Gastrocnemius medialis (tissue), 4 donors: ENCODE data around the gene PSMD12. TPM values are rescaled to one million over a fixed set of nuclear protein-coding genes. Genes with fewer than 3 reads are reported as not detected.
"Not testable (repeated sequence)": the region's sequence is repeated elsewhere in the genome, so short reads cannot be mapped to it uniquely, and the experiment has no call there.

ENCODE experiments used
- ATAC-seq, 2 donors: fragments of 150-250 bp; one replicate each; pipeline ENCODE4 v1.9.1; 2016
- DNase-seq, 2 donors: peaks; one replicate each; pipeline ENCODE4 v3.0.0-alpha.2; 2019
- H3K27ac ChIP-seq, 4 donors: fragments of 200-600 bp; sonication (generic); 1 replicate in 1 of 4; 2 replicates in 3 of 4; pipeline ENCODE4 v1.5.1; 2016 to 2018; ENCODE audit warnings: mild to moderate bottlenecking in 2 of 4, moderate library complexity in 1 of 4
- H3K27me3 ChIP-seq, 3 donors: fragments of 200-600 bp; sonication (generic) in 2 of 3; 1 replicate in 1 of 3; 2 replicates in 2 of 3; pipeline versions ENCODE4 v1.5.1 to v1.6.0; 2016 to 2019; ENCODE audit warnings: mild to moderate bottlenecking in 1 of 3, moderate library complexity in 1 of 3
- H3K36me3 ChIP-seq, 2 donors: fragments of 200-600 bp; sonication (generic) in 1 of 2; one replicate each; pipeline ENCODE4 v1.5.1; 2017 to 2018
- H3K4me1 ChIP-seq, 2 donors: fragments of 200-600 bp; sonication (generic) in 1 of 2; one replicate each; pipeline ENCODE4 v1.5.1; 2016 to 2017; ENCODE audit warnings: mild to moderate bottlenecking in 2 of 2
- H3K4me3 ChIP-seq, 4 donors: fragments of 200-600 bp; sonication (generic) in 3 of 4; 1 replicate in 1 of 4; 2 replicates in 3 of 4; pipeline ENCODE4 v1.5.1; 2016 to 2019; ENCODE audit warnings: mild to moderate bottlenecking in 2 of 4
- H3K9me3 ChIP-seq, 3 donors: fragments of 200-600 bp; sonication (generic) in 2 of 3; 1 replicate in 1 of 3; 2 replicates in 2 of 3; pipeline ENCODE4 v1.5.1; 2016 to 2019
- CTCF ChIP-seq, 5 experiments: fragments of 450-650 bp in 3 of 5; fragments of 200-600 bp in 2 of 5; sonication (generic) in 2 of 5; IDR thresholded peaks in 4 of 5; conservative IDR thresholded peaks in 1 of 5; 1 replicate in 4 of 5; 2 replicates in 1 of 5; pipeline ENCODE4 v1.5.1; 2016 to 2019; ENCODE audit warnings: antibody characterized with exemption in 5 of 5, mild to moderate bottlenecking in 3 of 5, moderate library complexity in 3 of 5
- POLR2A ChIP-seq, 2 donors: fragments of 450-650 bp; IDR thresholded peaks; one replicate each; pipeline ENCODE4 v1.6.1; 2017; ENCODE audit warnings: antibody characterized with exemption in 2 of 2, mild to moderate bottlenecking in 2 of 2, moderate library complexity in 2 of 2
- in situ Hi-C, 4 donors: fragments of 200-750 bp; cut with MboI; loops; one replicate each; pipeline versions ENCODE4 v1.15.0 to v1.8.0; 2017; ENCODE audit warnings: low sequenced_read_pairs in 4 of 4
- intact Hi-C: fragments of 100-400 bp; cut with DNase I; formaldehyde crosslinking; loops from one replicate; pipeline ENCODE4 v1.15.1; 2023; ENCODE audit warnings: low total_unique reads
- total RNA-seq, 4 donors: library from RNA; depleted of rRNA; stranded (reverse); fragments of >200 nt; gene quantifications; one replicate each; pipeline versions ENCODE4 v1.1.0 to v1.2.3, GENCODE V29; 2016

PSMD12 gene
- total RNA-seq, 4 donors from 2014 or later, result 52.0 to 89.6 (median 69.9) TPM

- no peaks in the 10 kb centered on the region for H3K9me3 ChIP-seq
- no peak for ATAC-seq
- H3K4me3 ChIP-seq, result no peak overlapping the region
- H3K36me3 ChIP-seq, result peaks cover 0 to 94% of the 10 kb centered on the region in 2 donors
- in situ Hi-C loops, result no loop called here
- intact Hi-C loops, result no loop called here
- no peaks in the 10 kb centered on the region for H3K4me1 ChIP-seq
- no peak overlapping the region for H3K27ac ChIP-seq
- H3K27me3 ChIP-seq, result no peaks in the 10 kb centered on the region
- no peak for DNase-seq
- no peak for TF ChIP-seq POLR2A (IDR thresholded peaks at IDR 0.05)
- TF ChIP-seq CTCF (IDR thresholded peaks at IDR 0.05 in 4 of 5, conservative IDR thresholded peaks at IDR 0.05 in 1 of 5), result no peak
Observed at GRCh38 chr17:67349420-67349819, 17.0 kb downstream of the PSMD12 start.

GRCh38 chr17:67347826-67348225 is 18.6 kb downstream of the PSMD12 start:
- H3K27ac ChIP-seq, result no peak overlapping the region
- H3K9me3 ChIP-seq, result no peaks in the 10 kb centered on the region
- no peaks in the 10 kb centered on the region for H3K4me1 ChIP-seq
- TF ChIP-seq POLR2A (IDR thresholded peaks at IDR 0.05) (no peak), CTCF (IDR thresholded peaks at IDR 0.05 in 4 of 5, conservative IDR thresholded peaks at IDR 0.05 in 1 of 5) (no peak)
- DNase-seq (no peak), ATAC-seq (no peak)
- peaks cover 0 to 94% of the 10 kb centered on the region in 2 donors for H3K36me3 ChIP-seq
- intact Hi-C loops, result no loop called here
- in situ Hi-C loops, result no loop called here
- no peak overlapping the region for H3K4me3 ChIP-seq
- no peaks in the 10 kb centered on the region for H3K27me3 ChIP-seq

- no peak for ATAC-seq
- H3K27me3 ChIP-seq, result no peaks in the 10 kb centered on the region
- TF ChIP-seq POLR2A (IDR thresholded peaks at IDR 0.05), result no peak
- no peak for TF ChIP-seq CTCF (IDR thresholded peaks at IDR 0.05 in 4 of 5, conservative IDR thresholded peaks at IDR 0.05 in 1 of 5)
- no peak overlapping the region for H3K27ac ChIP-seq
- intact Hi-C loops (no loop called here), in situ Hi-C loops (no loop called here)
- H3K4me3 ChIP-seq, result no peak overlapping the region
- no peaks in the 10 kb centered on the region for H3K4me1 ChIP-seq
- peaks cover 2 to 91% of the 10 kb centered on the region in 2 donors for H3K36me3 ChIP-seq
- no peaks in the 10 kb centered on the region for H3K9me3 ChIP-seq
- no peak for DNase-seq
Observed at GRCh38 chr17:67343237-67343636, 23.1 kb downstream of the PSMD12 start.

- H3K4me1 ChIP-seq, in situ Hi-C loops, intact Hi-C loops, ATAC-seq, H3K27me3 ChIP-seq, H3K27ac ChIP-seq, DNase-seq, H3K4me3 ChIP-seq, H3K9me3 ChIP-seq: not testable (repeated sequence)
- H3K36me3 ChIP-seq, result peaks cover 2 to 42% of the 10 kb centered on the region in 2 donors
Observed at GRCh38 chr17:67338353-67338752, 28.0 kb downstream of the PSMD12 start.

- intact Hi-C loops (no loop called here), in situ Hi-C loops (no loop called here)
- ATAC-seq (no peak), DNase-seq (no peak)
- no peak overlapping the region for H3K4me3 ChIP-seq
- H3K4me1 ChIP-seq, result no peaks in the 10 kb centered on the region
- H3K27me3 ChIP-seq, result no peaks in the 10 kb centered on the region
- TF ChIP-seq POLR2A (IDR thresholded peaks at IDR 0.05) (no peak), CTCF (IDR thresholded peaks at IDR 0.05 in 4 of 5, conservative IDR thresholded peaks at IDR 0.05 in 1 of 5) (no peak)
- no peak overlapping the region for H3K27ac ChIP-seq
- H3K36me3 ChIP-seq, result peaks cover 0 to 27% of the 10 kb centered on the region in 2 donors
- no peaks in the 10 kb centered on the region for H3K9me3 ChIP-seq
Observed at GRCh38 chr17:67336859-67337258, 29.5 kb downstream of the PSMD12 start.
